Activated CD4-positive, alpha-beta T cell treated with anti-CD3 and anti-CD28 coated beads for 1 hour (primary cell): ENCODE results near the gene NPRL2.

ENCODE experiments used
- DNase-seq: peaks from one replicate; pipeline ENCODE4 v3.0.0-alpha.2; 2020

The NPRL2 gene

GRCh38 chr3:50373146-50374051 is 22.8 kb upstream of the NPRL2 start:
- no peak for DNase-seq

- no peak for DNase-seq
These were observed 21.8 kb upstream of the NPRL2 start for GRCh38 chr3:50372349-50372748.

GRCh38 chr3:50371133-50371685 is 20.6 kb upstream of the NPRL2 start:
- DNase-seq, result no peak

GRCh38 chr3:50370594-50370993 is 20.0 kb upstream of the NPRL2 start:
- no peak for DNase-seq

- no peak for DNase-seq
These were observed 18.6 kb upstream of the NPRL2 start for GRCh38 chr3:50369012-50369670.

- no peak for DNase-seq
These were observed 15.3 kb upstream of the NPRL2 start for GRCh38 chr3:50365842-50366220.

GRCh38 chr3:50365080-50365841 is 14.7 kb upstream of the NPRL2 start:
- peak; percentile 90 for DNase-seq

GRCh38 chr3:50364573-50365079 is 14.1 kb upstream of the NPRL2 start:
- DNase-seq, result no peak

- DNase-seq, result no peak
These were observed 9.2 kb upstream of the NPRL2 start for GRCh38 chr3:50359760-50360110.

GRCh38 chr3:50358911-50359759 is 8.6 kb upstream of the NPRL2 start, which contains the start of gene TMEM115:
Gene TMEM115 (minus strand): TSS chr3:50359521. CDS start chr3:50359063, 458 bp downstream.
- peak; percentile 91 for DNase-seq

GRCh38 chr3:50358355-50358910 is 7.9 kb upstream of the NPRL2 start:
- DNase-seq, result no peak

- no peak for DNase-seq
These were observed 6.9 kb upstream of the NPRL2 start for GRCh38 chr3:50357481-50357880.

- no peak for DNase-seq
These were observed 6.0 kb upstream of the NPRL2 start for GRCh38 chr3:50356553-50356952.

- DNase-seq, result no peak
These were observed 5.4 kb upstream of the NPRL2 start for GRCh38 chr3:50355829-50356552.

- no peak for DNase-seq
These were observed 4.3 kb upstream of the NPRL2 start for GRCh38 chr3:50354850-50355249.

GRCh38 chr3:50354186-50354764 is 3.7 kb upstream of the NPRL2 start:
- no peak for DNase-seq

- no peak for DNase-seq
These were observed 2.9 kb upstream of the NPRL2 start for GRCh38 chr3:50353245-50354004.

- no peak for DNase-seq
These were observed 2.2 kb upstream of the NPRL2 start for GRCh38 chr3:50352781-50353180.

- no peak for DNase-seq
These were observed 735 bp upstream of the NPRL2 start for GRCh38 chr3:50351323-50351697.

- DNase-seq, result no peak
These were observed 405 bp downstream of the NPRL2 start for GRCh38 chr3:50350213-50350526.
